Measurements from ENCODE around the gene CEACAM5. TPM values are rescaled to one million over a fixed set of nuclear protein-coding genes. Genes with fewer than 3 reads are reported as not detected.

The CEACAM5 gene
- total and polyA plus RNA-seq, 12 donors = 0.03 TPM; not detected in 11

DNA sequence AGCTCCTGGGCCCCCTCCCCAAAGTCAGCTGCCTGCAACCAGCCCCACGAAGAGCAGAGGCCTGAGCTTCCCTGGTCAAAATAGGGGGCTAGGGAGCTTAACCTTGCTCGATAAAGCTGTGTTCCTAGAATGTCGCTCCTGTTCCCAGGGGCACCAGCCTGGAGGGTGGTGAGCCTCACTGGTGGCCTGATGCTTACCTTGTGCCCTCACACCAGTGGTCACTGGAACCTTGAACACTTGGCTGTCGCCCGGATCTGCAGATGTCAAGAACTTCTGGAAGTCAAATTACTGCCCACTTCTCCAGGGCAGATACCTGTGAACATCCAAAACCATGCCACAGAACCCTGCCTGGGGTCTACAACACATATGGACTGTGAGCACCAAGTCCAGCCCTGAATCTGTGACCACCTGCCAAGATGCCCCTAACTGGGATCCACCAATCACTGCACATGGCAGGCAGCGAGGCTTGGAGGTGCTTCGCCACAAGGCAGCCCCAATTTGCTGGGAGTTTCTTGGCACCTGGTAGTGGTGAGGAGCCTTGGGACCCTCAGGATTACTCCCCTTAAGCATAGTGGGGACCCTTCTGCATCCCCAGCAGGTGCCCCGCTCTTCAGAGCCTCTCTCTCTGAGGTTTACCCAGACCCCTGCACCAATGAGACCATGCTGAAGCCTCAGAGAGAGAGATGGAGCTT lies 4.7 kb upstream of the CEACAM5 start:
- Histone ChIP-seq H3K9me3 (no peaks in the 10 kb centered on the region), H3K27ac (no peak overlapping the region), H3K4me3 (no peak overlapping the region), H3K36me3 (no peaks in the 10 kb centered on the region), H3K27me3 (peaks cover 0 to 74% (median 55%) of the 10 kb centered on the region in 7 donors), H3K4me1 (no peaks in the 10 kb centered on the region)
- no peak for ATAC-seq
- TF ChIP-seq, protein P1, sequence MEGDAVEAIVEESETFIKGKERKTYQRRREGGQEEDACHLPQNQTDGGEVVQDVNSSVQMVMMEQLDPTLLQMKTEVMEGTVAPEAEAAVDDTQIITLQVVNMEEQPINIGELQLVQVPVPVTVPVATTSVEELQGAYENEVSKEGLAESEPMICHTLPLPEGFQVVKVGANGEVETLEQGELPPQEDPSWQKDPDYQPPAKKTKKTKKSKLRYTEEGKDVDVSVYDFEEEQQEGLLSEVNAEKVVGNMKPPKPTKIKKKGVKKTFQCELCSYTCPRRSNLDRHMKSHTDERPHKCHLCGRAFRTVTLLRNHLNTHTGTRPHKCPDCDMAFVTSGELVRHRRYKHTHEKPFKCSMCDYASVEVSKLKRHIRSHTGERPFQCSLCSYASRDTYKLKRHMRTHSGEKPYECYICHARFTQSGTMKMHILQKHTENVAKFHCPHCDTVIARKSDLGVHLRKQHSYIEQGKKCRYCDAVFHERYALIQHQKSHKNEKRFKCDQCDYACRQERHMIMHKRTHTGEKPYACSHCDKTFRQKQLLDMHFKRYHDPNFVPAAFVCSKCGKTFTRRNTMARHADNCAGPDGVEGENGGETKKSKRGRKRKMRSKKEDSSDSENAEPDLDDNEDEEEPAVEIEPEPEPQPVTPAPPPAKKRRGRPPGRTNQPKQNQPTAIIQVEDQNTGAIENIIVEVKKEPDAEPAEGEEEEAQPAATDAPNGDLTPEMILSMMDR (IDR thresholded peaks at IDR 0.05) = no peak
- WGBS, 2 donors = 63 to 64% methylated on average over 8 of the region's 8 CpGs
- intact Hi-C loops (cut with DNase I) = no loop called here
- no peak for DNase-seq

DNA sequence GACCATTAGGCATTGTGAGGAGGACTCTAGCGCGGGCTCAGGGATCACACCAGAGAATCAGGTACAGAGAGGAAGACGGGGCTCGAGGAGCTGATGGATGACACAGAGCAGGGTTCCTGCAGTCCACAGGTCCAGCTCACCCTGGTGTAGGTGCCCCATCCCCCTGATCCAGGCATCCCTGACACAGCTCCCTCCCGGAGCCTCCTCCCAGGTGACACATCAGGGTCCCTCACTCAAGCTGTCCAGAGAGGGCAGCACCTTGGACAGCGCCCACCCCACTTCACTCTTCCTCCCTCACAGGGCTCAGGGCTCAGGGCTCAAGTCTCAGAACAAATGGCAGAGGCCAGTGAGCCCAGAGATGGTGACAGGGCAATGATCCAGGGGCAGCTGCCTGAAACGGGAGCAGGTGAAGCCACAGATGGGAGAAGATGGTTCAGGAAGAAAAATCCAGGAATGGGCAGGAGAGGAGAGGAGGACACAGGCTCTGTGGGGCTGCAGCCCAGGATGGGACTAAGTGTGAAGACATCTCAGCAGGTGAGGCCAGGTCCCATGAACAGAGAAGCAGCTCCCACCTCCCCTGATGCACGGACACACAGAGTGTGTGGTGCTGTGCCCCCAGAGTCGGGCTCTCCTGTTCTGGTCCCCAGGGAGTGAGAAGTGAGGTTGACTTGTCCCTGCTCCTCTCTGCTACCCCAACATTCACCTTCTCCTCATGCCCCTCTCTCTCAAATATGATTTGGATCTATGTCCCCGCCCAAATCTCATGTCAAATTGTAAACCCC lies 2.8 kb upstream of the CEACAM5 start:
- Histone ChIP-seq H3K36me3 (no peaks in the 10 kb centered on the region), H3K9me3 (no peaks in the 10 kb centered on the region), H3K4me3 (no peak overlapping the region), H3K27ac (no peak overlapping the region), H3K27me3 (peaks cover 0 to 75% (median 55%) of the 10 kb centered on the region in 7 donors), H3K4me1 (no peaks in the 10 kb centered on the region)
- TF ChIP-seq, protein P1 (IDR thresholded peaks at IDR 0.05) = no peak
- WGBS, 2 donors = 43 to 49% methylated on average over 10 of the region's 10 CpGs
- peak in 2 of 8 donors; percentile 33 to 57 for ATAC-seq
- no peak for DNase-seq
- intact Hi-C loops (cut with DNase I) = no loop called here

- no peaks in the 10 kb centered on the region for H3K9me3 ChIP-seq
- ATAC-seq (peak in 7 of 8 donors; percentile 37 to 79 (median 49)), DNase-seq (peak in 1 of 2 donors; percentile 23)
- H3K4me1 ChIP-seq = no peaks in the 10 kb centered on the region
- intact Hi-C loops (cut with DNase I) = no loop called here
- peaks cover 0 to 79% (median 58%) of the 10 kb centered on the region in 7 donors for H3K27me3 ChIP-seq
- peak overlapping the region in 1 of 10 donors; percentile 43 for H3K4me3 ChIP-seq
- TF ChIP-seq, protein P1 (IDR thresholded peaks at IDR 0.05) = peak; percentile 6 to 85 (median 49)
- H3K27ac ChIP-seq = peak overlapping the region in 1 of 10 donors; percentile 56
- H3K36me3 ChIP-seq = no peaks in the 10 kb centered on the region
- WGBS, 2 donors = 13 to 14% methylated on average over 26 of the region's 26 CpGs
These were observed 1.5 kb upstream of the CEACAM5 start for GRCh38 chr19:41706741-41707501.

DNA sequence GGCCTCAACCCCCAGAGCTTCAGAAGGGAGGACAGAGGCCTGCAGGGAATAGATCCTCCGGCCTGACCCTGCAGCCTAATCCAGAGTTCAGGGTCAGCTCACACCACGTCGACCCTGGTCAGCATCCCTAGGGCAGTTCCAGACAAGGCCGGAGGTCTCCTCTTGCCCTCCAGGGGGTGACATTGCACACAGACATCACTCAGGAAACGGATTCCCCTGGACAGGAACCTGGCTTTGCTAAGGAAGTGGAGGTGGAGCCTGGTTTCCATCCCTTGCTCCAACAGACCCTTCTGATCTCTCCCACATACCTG lies 969 bp upstream of the CEACAM5 start:
- H3K36me3 ChIP-seq = no peaks in the 10 kb centered on the region
- TF ChIP-seq, protein P1 (IDR thresholded peaks at IDR 0.05) = no peak
- WGBS, 2 donors = 48 to 49% methylated on average over 5 of the region's 5 CpGs
- H3K4me3 ChIP-seq = no peak overlapping the region
- H3K9me3 ChIP-seq = no peaks in the 10 kb centered on the region
- DNase-seq = no peak
- no peak for ATAC-seq
- intact Hi-C loops (cut with DNase I) = no loop called here
- no peak overlapping the region for H3K27ac ChIP-seq
- no peaks in the 10 kb centered on the region for H3K4me1 ChIP-seq
- peaks cover 0 to 77% (median 61%) of the 10 kb centered on the region in 7 donors for H3K27me3 ChIP-seq
